ENCODE results near the gene PTX4.

DNA sequence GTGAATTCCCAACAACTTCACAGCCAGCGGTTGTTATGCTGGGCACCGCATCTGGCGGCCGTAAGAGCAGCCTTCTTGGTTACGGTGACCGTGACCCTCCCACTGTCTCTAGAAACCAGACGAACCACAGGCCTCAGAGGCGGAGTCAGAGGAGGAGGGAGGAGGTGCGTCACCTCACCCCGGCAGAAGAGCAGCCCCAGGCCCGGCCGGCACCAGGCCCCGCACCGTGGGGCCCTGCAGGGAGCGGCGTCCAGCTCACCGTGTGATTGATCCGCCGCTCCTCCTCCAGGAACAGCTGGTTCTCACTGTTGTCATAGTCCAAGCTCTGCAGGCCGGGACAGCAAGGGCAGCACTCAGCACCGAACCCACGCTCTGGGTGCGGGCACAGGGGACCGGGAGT, 27.6 kb downstream of the PTX4 start:
- TF ChIP-seq CTCF (IDR thresholded peaks at IDR 0.05; ENCODE audit: low read depth, low read length) (no peak), POLR2A (IDR thresholded peaks at IDR 0.05; ENCODE audit: extremely low read depth, insufficient read length) (no peak), MYC (IDR thresholded peaks at IDR 0.05; ENCODE audit: low read depth, low read length) (no peak)
